ENCODE results near the gene CHST15.

- no peak for TF ChIP-seq CTCF (IDR thresholded peaks at IDR 0.05)
- TF ChIP-seq POLR2A (IDR thresholded peaks at IDR 0.05) = no peak
Measured at GRCh38 chr10:124000792-124001201, 92.6 kb downstream of the CHST15 start.
